ENCODE data around the gene KCNT2.

Gene KCNT2

GRCh38 chr1:196393282-196393681, 215.0 kb downstream of the KCNT2 start:
- DNase-seq: no peak

DNA sequence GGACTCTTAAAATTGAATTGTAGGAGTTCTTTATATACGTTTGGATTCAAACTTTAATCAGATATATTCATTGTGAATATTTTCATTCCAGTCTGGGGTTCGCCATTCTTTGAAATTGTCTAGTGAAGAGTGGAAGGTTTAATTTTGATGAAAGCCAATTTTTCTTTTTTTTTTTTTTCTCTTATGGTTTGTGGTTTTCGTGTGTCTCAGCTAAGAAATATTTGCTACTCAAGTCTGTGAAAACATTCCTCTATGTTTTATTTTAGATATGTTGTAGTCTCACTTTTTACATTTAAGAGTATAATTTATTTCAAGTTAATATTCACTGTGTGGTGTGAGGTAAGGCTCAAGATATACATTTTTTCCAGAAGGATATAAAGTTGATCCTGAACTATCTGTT, 220.5 kb downstream of the KCNT2 start:
- DNase-seq: no peak

DNA sequence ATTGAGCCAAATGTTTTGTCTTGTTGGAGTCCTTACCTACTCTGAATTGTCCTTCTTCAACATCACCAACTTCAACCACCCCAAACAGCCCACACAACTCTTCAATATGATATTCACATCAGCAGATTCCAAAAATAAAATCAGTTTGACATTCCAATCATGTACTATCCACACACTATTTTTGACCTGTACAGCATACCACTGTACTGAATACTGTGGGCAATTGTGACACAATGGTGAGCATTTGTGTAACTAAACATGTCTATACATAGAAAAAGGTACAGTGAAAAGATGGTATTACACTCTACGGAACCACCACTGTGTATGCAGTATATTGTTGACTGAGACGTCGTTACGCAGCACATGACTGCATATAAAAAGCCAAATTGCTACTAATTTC, 223.1 kb downstream of the KCNT2 start:
- no peak for DNase-seq

GRCh38 chr1:196382383-196382782, 225.9 kb downstream of the KCNT2 start:
- no peak for DNase-seq

DNA sequence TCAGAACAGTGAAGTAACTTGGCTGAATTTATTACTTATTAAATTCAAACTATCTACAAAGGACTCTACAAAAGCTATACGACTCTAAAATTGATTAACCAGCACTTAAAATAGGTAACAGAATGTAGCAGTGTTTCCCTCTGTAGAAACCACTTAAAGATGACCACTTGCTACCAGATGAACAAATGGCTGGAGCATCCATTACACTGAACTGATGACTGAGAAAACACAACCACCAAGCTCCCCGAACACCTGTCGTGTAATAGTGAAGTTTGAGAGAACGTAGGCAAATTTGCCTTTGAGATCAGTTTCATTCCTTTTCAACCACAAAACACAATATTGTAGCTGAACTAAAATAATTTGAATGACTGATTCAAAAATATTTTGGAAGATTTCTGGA, 226.7 kb downstream of the KCNT2 start:
- DNase-seq: no peak

- no peak for DNase-seq
These were observed 227.9 kb downstream of the KCNT2 start for GRCh38 chr1:196380316-196380715.

GRCh38 chr1:196377811-196378210, 230.4 kb downstream of the KCNT2 start:
- no peak for DNase-seq

DNA sequence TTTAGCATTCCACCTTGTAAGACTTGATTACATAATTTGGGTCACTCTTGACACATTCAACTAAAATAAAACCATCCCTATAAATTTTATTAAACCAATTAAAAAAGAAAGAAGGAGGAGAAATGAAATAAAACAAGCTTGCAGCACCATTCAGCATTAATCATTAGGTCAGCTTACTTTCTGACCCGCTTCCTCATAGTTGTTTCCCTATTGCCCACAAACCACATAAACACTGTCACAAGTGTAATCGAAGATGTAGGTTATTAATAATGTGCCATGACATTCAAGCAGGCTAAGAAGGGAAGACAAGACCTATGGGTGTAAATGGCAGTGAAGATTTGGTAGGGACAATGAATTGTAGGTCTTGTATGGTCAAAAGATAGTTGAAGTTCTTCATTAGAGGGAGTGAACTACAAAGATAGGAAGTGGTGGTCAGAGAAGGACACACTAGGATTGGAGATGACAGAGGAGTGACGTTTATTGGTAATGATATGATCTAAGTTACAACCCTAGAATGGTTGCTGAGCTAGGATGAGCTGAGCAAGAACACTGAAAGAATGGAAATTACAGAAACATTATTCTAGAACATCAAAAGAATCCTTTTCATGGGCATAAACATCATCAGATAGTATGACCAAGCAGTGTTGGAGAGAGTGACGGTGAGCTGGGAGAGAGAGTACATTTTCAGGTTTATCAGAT, 231.5 kb downstream of the KCNT2 start:
- DNase-seq: no peak

- no peak for DNase-seq
These were observed 234.4 kb downstream of the KCNT2 start for GRCh38 chr1:196373798-196374197.

- DNase-seq: no peak
These were observed 235.2 kb downstream of the KCNT2 start for GRCh38 chr1:196372896-196373536.

DNA sequence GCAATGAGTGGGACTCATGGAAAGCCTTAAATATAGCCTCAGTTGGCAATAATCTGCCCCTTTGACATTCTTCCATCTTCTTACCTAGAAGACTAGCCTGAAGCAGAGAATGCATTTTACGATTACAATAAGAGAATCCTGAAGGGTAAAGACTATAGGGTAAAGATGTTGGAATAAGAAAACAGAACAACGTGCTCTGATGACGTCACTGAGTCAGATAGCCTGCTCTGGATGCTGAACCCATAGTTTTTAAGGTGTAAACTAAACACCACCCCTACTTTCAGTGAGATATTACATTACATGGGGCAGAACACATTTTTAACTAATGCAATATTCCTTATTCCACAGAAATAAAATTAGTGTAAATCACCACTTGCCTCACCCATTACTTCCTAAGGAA, 240.4 kb downstream of the KCNT2 start:
- DNase-seq: no peak

DNA sequence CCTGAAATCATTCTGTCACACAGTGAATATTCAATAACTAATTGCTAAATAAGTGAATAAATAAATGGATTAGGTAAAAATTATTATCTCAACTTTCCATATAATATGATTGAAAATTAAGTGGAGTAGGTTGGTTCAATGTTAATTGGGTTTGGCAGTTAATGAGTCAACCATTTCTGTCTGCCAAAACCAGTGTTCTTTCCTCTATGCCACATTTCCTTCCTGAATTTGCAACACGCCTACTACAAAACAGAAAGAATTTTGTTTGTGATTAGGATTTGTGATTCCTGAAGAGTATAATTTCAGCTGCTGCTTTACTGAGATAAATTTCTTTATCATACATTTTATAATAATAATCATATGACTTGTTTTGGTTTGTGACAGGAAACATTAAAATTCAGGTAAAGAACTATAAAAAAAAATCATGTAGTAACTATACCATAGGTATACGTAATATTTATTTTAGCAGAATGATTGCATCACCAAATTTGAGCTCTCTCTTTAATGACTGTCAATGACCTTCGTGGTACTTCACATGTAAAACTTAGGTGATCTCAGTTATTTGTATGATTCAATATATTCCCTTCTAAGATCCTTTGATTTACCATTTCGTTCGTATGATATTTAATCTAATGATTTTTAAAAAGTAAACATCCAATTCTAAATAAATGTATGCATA, 241.3 kb downstream of the KCNT2 start:
- no peak for DNase-seq

GRCh38 chr1:196361112-196361714, 247.0 kb downstream of the KCNT2 start:
- no peak for DNase-seq

DNA sequence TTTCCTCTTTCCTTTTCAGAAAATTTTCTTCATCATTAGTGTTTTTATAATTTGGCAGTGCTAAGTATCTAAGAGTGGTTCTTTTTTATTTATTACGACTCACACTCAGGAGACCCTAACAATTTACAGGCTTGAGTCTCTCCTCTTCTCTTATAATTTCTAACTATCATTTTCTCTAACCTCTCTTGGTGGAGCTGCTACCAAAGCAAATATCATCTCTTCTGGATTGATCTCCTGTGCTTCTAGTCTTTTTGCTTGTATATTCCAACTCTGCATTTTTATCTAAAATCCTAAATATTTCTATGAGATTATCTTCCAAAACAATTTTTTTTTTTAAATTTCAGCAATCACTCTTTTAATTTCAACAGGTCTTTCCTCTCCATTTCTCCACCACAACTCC, 250.3 kb downstream of the KCNT2 start:
- DNase-seq: no peak

DNA sequence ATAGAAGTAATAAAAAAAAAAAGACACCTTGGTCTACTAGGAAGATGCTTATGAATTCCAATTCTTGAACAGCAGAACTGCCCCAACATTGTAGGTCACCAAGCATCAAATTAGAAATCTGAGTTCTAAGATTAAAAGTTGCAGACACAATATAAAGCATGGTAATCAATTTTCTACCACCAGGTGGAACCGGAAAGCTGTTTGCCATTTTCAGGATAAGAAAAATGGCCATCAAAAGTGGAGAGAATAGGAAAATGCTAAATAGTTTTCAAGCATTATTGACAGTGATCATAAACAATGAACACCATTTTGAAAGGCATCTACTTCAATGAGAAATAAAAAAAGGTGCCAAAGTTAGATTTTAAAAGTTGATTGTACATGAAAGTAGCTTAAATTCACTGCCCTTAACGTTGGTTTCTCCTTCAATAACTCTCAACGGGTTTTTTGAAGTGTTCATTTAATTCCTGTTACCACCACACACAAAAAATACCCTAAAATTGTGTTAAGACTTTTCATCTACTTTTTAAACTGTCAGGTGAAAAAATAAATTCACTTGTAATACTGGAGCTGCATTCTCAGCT, 252.9 kb downstream of the KCNT2 start:
- DNase-seq: no peak

DNA sequence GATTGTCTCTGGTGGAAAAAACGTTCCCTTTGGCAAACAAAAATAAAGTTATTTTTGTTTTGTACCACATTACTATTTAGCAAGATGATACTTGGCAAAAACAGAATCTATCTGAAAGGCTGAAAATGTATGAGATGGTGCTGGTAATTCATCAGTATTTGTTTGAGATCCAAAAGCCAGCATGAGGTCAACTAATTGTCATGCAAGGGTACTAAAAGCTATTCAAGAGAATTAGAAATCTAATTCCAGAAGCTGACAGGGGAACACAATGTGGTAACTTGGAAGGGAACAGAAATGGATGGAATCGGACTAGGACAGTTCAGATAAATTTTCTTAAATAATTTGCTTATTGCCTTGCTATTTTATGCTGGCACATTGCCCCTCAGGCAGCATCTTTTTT, 263.8 kb downstream of the KCNT2 start:
- DNase-seq: no peak

DNA sequence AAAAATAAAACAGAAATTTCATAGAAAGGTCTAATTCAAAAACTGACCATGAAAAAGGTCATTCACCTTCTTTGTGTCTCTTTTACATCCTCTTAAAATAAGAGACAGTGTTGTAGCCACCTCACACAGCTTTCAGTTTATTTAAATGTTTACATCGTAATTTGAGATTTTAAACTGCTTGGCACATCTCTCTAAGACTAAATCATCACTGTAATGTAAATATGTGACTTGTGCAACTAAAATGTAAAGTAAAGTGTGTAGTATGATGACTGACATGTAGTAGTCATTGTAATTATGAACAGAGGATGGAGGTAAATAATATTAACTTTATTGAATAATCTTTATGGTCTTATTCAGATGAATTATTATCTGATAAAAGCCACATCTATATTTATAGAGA, 283.9 kb downstream of the KCNT2 start:
- no peak for DNase-seq

DNA sequence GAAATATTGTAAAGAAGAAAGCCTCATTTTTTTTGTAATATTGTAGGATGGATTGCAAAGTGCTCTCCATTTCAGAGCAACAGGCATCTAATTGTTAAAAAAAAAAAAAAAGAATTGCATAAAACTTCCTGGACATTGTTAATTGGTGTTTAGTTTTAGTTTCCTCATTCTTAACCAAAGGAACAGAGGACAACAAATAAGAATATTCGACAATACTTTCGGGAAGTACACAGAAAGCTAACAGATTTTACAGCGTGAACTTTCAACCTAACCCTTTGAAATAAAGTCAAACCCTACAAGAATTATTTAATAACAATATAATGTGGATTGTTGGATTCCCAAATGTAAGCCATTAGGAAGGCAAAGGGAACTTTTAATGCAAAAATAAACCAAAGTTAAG, 284.4 kb downstream of the KCNT2 start:
- DNase-seq: no peak

GRCh38 chr1:196319301-196319700, 288.9 kb downstream of the KCNT2 start:
- DNase-seq: no peak

DNA sequence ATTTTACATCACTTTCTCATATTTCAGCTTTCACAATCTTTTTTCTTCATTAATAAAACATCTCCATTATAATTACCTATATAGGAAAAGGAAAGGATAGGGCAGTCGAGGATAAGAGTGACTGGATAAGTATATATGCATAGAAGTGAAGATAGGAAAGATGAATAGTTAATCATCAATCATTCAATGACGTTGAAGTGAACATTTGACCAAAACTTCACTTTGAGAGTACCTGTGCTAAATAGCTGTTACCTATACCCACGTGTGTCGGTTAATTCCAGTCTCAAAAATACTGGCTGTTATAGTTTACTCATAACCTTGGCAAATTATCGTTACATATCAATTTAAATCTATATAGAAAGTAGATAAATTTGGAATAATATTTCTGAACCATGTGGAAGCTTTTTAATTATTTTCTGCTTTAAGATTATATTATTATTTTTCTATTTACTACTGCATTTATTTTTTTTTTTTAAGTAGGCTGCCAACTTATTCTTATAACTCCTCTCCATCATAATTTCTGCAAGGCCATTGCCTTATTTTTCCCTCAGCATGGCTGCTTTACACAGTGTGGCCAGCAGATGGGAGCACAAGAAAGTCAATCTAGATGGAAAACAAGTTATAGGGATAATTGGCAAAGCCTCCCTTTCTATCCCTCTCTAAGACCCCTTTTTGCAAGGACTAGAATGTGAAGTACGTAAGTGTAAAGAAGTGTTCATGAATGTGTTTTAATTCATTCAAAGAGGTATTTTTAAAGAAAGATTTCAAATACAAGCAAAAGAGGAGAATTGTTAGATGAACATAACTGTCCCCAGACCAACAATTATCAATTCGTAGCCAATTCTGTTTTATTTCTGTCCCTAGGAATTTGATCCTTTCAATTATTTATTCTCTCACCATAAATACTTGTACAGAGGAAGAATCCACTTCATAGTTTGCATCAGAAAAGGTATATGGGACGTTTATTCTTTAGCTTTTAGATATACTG, 290.4 kb downstream of the KCNT2 start:
- DNase-seq: no peak

DNA sequence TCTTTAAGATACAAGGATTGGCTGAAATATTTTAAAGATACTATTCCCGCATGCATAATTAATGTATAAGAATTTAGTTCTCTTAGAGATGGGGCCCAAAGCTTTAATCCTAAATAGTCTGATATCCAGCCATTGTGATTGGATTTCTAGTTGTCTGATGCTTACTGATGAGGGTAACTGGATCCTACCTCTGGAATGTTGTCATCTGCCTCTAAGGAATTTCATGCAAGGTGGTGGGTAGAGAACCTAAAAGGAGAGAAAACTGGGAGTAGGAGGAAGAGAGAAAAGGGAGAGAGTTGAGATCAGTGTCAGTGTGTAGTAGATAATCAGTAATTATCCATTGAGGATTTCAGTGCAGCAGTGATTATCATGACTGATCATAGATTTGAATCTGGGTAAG, 295.5 kb downstream of the KCNT2 start:
- no peak for DNase-seq

- DNase-seq: no peak
These were observed 298.9 kb downstream of the KCNT2 start for GRCh38 chr1:196309386-196309785.
